ENCODE results near the gene NPM3.
"Not testable (repeated sequence)": the region's sequence is repeated elsewhere in the genome, so short reads cannot be mapped to it uniquely, and the experiment has no call there.

The NPM3 gene

DNA sequence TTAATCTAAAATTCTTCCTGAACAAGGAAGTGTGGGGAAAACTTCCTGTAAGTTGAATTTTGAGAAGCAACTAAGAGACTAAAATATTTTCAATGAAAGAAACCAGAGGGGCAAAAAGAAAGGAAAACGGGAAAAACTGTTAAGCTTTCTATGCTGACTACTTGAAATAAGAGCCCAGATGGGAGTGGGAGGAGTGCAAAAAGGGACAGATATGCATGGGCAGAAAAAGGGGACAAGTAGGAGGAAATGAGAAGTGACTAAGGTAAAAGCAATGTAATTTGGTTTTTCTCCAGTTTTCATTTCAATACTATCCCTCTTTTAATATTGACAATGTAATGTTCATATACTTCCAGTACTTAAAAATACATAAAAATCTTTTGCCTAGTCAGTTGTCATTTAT, 23.9 kb upstream of the NPM3 start:
- DNase-seq (ENCODE audit: low read depth): no peak

DNA sequence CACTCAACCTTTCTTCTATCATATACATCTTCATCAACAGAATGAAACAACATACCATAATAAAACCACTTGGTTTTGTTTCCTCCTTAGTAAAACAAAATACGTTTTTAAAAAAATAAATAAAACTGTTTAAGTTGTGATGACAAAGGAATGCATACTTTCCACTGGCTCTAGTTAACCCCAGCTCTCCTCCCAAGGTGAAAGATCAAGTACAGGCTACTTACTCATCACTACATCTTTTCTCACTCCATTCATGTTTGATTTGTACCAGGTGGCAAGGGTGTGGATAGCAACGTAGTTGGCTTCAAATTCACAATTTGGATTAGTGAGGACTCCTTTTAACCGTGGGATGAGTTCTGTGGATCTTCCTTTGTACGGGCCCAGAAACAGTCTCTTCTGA, 20.3 kb upstream of the NPM3 start:
- DNase-seq (ENCODE audit: low read depth): no peak

DNA sequence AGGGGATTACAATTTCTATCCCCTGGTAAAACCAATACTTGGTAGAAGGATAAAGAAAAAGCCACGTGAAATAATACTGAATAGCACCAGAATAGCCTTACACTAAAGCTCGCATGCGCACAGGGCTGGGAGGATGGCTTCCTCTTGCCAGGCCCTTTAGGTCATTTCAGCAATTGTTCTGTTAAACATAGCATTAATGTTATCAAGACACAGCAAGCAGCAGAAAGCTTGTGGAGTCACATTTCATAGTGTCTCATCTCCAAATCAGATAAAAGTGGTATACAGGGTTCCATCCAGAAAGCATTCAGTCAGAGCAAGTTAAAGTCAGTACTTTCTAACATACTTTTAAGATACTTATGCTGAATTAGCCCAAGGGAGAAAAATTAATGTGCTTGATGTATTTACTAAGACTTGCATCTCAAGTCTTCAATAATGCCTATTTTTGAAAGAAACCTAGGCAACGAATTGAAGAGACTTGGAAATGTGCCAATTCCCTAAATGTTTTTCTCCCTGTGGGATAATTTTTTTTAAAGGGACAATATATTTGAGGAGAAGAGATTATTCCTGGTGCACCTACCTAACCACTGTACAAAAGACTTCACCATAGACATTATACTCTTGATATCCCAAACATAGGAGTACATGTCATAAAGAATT, 14.3 kb upstream of the NPM3 start:
- no peak for DNase-seq (ENCODE audit: low read depth)

DNA sequence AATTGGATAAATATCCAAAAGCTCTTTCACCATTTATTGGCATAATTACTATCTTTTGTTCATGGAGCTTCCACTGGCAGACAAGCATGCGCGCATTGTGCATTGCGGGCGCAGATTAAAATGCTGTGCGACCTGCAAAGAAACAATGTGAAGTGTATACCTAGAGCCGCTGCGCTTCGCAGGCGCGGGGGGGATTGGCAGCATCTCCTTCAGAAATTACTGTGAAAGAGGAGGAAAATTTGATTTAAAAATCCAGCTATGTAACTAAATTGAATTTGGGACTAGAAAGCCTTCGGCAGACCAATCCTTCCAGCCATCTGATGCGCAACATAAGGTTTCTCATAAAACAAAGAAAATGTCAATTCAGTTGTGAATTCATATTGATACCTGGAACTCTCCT, 10.3 kb upstream of the NPM3 start:
- DNase-seq (ENCODE audit: low read depth): no peak

DNA sequence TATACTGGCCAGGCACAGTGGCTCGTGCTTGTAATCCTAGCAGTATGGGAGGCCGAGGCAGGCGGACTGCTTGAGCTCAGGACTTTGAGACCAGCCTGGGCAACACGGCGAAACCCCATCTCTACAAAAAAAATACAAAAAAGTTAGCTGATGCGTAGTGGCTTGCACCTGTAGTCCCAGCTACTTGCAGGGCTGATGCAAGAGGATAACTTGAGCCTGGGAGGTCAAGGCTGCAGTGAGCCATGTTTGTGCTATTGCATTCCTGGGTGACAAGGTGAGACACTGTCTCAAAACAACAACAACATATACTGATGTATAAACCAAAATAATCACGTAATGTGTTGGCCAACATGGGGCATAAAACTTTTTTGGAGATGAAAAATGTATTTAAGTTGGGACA, 6.4 kb upstream of the NPM3 start:
- no peak for DNase-seq (ENCODE audit: low read depth)

DNA sequence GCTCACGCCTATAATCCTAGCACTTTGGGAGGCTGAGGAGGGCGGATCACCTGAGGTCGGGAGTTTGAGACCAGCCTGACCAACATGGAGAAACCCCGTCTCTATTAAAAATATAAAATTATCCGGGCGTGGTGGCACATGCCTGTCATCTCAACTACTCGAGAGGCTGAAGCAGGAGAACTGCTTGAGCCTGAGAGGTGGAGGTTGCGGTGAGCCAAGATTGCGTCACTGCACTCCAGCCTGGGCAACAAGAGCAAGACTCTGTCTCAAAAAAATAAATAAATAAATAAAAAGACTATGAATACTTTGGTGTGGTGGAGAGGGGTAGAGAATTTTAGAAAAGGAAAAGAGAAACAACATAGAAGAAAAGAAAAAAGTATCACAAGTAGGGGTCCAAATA, 6.0 kb upstream of the NPM3 start:
- not testable (repeated sequence) for DNase-seq (ENCODE audit: low read depth)

DNA sequence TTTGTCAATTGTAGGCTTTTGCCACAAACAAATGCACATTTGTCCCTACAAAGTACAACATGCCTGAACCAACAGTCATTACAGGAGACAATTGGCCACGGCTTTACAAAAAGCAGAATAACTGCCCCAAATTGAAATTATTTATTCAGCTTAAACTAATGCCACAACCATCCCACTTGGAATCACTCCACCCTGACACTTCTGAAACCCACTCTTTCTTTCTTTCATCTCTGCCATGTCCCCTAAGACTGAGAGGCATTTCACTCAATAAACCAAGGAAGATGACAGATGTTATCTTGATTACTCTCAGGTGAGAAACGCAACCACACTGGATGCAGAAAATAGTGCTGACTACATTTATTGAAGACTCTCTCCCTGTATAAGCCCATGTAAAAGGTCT, 2.6 kb upstream of the NPM3 start:
- no peak for DNase-seq (ENCODE audit: low read depth)

DNA sequence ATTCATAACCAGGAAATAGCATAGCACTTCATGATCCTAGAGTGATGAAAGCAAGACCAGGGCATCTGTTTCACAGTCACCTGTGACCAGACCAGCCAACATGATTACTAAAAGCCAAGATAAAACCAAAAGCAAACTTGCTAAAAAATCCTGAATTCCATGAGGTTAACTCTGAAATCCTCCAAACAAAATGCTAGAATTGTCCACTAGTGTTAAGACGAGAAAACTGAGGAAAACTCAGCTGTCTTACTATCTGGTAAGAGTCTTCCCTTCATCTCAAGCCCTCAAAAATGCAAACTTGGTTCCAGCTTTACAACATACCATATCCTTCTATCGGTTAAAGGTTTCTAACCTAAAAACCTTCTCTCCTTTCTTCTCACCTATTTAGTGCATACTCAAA, 1.3 kb upstream of the NPM3 start:
- no peak for DNase-seq (ENCODE audit: low read depth)

DNA sequence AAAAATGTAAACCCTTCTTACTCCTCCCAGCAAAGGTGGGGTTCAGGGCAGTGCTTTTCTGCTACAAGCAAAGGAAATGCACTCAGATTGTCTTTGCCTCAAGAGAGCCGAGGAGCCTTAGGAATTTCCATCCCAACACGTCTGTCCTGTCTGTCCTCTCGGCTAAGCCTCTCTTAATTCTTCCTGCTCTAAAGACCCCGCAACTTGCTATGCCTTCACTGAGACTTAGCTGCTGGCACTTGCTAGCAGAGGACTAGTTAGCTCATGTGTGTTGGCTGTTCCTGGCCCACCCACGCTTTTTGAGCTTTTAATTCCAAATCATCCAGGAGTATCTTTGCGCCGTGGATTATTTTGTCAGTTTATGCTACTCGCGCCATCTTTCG, 481 bp upstream of the NPM3 start:
- DNase-seq (ENCODE audit: low read depth): no peak

DNA sequence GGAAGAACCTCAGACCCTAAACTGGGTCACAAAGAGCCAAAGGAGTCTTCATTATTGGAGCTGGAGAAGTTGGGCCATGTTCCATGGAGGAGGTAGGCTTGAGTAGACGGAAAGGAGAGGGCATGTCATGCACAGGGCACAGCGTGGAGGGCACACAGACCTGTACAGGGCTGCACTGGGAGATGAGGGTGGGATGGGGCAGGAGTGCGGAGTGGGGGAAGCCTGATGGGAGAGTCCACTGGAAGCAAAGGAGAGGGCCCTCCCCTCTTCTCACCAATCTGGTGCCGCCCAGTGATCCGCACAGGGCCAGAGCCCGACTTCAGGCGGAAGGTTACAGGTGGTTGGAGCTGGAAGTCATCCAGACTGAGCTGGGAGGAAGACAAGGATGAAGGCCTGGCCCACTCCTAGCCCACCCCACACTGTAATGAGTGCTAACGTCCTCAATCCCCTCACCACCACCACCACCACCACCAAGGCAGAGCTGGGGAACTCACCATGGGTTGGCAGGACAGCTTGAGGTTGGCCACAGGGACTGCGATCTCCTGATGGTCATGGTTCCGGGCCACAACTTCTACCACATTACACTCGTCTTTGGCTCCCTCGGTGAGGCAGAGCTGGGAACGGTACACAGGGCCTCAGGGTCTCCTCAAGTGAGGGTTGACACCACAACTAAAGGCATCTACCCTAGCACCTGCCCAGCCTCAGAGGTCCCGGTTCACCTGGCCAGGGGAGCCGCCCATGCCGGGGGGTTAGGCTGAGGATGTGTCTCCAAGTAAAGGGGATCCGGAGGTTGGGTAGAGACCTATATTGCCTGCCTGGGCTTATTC, 1.0 kb downstream of the NPM3 start:
- no peak for DNase-seq (ENCODE audit: low read depth)

DNA sequence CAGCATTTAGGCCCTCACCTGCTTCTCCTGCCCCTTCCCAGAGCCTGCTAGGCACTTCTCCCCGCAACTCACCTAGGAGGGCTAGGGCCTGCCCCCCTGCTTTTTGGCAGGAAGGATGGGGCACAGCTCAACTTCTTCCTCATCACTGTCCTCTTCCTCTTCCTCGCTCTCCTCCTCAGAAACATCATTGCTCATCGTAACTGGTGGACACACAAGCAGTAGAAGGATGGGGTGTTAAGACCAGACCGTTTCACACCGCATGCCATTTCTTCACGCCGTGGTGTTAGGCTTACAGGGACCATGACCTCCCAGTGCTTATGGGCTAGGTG, 1.6 kb downstream of the NPM3 start:
- DNase-seq (ENCODE audit: low read depth): no peak

DNA sequence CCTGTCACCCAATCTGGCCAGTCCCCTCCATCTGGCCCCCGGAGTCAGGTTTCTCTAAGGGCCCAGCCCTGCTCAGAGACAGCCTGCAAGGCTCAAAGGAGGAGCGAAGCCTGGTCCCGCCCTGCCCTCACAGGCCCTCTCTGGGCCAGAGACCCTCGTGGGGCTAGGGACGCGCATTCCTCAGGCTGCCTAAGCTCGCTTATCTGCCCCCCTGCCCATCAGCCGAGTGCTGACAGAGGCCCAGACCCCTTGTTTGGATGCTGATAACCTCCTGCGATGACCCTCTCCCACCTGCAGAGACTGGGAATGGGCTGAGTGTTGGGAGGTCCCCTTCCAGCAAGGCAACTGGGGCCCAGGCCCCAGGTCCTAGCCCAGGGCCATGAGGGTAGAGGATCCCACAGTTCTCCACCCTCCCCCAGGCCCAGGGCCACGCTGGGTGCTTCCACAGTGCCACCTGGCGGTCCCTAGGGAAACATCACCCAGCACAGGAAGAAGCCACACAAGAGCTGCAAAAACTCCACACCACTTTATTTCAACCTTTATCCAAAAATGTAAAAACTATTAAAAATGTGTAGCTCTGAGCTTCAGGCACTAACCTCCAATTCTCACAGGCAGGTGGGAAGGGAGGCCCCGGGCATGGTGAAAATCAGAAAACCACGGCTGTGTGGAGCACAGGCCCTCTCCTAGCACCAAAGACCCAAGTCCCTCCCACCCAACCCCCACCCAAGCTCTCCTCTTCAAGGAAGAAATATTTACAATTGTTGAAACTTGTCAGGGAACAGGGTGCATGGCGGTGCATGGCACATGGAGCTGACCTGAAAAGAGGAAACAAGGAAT, 2.2 kb downstream of the NPM3 start:
- DNase-seq (ENCODE audit: low read depth): peak; percentile 45

DNA sequence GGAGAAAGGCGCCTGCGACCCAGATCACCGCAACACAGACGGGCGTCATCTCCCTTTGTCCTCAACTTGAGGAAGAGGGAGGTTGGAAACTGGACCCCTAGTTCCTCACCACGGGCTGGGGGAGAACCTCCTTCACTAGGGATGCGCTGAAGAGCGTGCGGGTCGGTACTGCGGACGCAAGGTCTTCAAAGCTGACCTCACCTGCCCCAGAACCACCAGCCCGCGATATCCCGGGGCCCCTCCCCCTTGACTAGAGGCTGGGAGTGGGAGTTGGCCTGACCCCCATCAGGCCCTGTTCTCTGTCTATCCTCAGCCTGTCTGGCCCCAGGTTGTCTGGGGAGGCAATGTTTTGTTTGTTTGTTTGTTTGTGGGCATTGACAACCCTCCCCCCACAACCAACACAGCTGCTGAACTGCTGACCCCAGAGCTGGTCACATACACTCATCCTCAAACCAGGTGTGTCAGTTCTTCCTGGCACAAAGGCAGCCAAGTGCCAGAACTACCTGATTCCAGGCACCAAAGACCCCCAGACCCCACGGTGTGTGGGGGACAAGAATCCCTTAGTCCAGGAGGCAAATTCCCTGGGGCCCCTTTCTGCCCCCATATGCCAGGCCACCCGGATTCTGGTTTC, 2.9 kb downstream of the NPM3 start:
- no peak for DNase-seq (ENCODE audit: low read depth)

DNA sequence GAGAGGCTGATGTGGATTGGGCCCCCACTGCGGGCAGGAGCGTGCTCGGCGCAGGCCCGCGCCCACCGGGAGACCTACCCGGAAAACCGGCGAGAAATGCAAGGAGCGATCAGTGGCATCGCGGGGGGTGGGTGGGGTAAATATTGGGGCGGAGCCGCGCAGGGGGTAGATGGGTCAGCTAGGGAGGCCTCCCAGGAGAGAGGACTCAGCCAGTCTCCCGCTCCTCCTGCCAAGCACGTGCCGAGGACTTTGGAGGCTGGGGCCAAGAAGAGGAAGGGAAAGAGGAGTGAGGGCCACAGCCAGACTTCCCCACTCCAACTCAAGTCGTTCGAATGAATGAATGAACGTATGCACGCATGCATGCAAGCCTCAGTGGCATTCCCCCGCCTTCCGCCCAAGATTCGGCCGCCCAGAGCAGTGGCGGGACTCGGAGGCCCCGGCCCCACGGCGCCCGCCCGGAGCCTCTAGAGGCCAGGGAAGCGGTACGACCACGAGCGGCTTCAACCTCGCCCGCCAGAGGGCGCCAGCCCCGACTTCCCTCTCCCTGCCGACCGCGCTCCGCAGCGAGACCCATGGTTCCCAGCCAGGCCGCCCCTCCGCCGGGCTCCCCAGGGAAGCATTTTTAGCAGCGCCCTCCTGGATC, 3.6 kb downstream of the NPM3 start:
- DNase-seq (ENCODE audit: low read depth): peak; percentile 74

DNA sequence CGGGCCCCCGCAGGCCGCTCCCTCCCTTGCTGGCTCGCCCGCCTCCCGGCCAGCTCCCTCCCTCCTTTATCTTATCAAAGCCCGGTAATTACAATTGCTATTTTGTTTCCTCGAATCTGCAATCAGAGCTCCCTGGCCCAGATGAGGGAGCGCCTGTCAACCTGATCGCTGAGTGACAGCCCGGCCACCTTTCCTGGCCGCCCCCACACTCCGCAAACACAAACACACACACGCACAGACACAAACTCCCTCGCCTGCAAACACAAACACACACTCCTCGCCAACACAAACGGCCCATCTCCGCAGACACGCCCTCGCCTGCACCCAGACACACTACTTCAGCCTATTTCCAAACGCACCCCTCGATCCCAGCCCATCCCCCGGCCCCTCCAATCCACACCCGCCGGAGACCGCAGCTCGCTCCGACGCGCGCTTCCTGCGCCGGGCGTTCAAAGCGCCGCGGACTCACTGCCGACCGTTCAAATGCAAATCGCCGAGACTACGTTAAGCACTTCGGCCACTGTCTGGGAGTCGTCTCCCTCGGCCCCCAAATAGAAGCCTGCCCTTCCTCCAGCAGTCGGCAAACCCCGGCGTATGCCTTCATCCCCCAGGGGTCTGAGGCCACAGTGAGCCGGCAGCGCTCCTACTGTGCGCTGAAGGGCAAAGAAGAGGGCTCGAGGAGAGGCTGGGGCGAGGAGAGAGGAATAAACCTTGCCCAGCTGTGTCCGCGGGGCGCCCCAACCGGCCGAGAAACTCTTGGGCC, 4.3 kb downstream of the NPM3 start:
- DNase-seq (ENCODE audit: low read depth): no peak

DNA sequence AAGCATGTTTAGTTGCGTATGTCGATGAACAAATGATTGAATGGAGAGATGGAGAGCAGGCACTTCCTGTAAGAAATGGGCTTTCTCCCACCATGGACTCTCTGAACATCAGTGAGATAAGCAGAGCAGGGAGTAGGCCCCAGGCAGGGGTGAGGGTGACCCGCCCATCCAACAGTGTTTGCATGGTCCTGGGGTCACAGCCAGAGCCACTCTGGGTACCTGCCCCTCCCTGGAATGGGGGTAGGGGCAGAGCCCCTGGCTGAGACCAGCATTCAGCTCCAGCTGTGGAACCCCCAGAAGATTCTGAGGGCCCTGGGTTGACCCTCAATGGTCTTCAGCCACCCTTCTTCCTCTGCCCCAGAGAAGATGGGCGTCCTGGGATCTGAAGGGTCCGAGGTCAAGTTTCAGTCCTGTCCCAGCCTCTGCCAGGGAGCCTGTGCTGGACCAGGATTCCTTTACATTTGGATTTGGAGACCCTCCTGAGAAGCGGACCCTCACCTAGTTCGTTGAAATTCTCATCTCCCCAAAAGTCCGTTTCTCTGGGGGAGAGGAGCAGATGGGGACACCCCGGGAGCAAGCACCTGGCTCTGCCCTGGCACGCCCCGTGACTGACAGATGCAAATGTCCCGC, 5.0 kb downstream of the NPM3 start:
- DNase-seq (ENCODE audit: low read depth): no peak

DNA sequence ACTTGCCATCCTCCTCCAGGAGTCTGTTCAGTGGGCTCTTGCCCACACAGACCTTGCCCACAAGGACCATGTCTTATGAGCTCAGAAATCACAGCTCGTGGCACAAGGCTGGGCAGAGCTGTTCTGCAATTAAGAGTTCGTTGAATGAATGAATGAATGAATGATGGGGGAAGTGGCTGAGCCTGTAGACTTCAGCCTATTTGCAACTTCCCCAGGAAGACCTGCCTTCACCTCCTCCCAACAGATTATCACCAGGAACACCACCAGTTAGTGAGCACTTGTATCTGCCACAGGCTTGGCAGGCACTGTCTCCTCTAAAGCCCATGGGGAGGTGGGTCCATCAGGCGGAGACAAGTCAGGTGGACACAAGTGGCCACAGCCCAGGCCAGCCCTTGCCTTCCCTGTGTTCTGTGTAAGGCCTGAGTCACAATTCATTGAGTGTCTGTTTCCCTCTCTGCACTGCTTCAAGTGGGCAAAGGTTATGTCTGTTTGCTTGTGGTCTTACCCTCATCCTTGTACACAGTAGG, 5.6 kb downstream of the NPM3 start:
- no peak for DNase-seq (ENCODE audit: low read depth)

DNA sequence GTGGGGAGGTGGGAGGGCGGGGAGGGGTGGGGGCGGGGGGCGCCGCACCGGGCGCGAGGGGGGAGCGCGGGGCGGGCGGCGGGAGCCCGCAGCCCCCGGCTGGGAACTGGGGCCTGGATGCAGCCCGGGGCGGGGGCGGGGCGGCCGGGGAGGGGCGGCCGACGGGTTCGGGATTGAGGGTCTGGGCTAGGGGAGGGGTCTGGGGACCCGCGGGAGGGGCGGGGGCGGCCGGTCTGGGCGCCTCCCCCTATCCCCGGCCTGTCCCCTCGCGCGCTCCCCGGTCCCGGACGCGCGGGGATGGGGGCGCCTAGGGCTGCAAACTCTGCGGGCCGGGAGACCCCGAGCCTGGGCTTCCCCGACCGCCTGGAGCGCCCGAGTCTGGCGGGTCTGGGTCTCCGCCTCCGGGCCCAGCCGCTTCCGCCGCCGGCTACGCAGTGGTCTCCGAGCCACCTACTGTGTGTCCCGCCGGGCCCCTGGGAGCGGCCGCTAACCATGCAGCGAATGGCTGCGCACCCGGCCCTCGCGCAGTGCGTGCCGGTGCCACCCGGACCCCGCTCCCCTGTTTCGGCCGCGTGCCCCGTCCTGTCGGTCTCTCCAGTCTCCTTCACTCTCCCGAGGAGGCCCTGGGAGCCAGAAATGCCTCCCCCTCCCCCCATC, 7.0 kb downstream of the NPM3 start:
- no peak for DNase-seq (ENCODE audit: low read depth)

DNA sequence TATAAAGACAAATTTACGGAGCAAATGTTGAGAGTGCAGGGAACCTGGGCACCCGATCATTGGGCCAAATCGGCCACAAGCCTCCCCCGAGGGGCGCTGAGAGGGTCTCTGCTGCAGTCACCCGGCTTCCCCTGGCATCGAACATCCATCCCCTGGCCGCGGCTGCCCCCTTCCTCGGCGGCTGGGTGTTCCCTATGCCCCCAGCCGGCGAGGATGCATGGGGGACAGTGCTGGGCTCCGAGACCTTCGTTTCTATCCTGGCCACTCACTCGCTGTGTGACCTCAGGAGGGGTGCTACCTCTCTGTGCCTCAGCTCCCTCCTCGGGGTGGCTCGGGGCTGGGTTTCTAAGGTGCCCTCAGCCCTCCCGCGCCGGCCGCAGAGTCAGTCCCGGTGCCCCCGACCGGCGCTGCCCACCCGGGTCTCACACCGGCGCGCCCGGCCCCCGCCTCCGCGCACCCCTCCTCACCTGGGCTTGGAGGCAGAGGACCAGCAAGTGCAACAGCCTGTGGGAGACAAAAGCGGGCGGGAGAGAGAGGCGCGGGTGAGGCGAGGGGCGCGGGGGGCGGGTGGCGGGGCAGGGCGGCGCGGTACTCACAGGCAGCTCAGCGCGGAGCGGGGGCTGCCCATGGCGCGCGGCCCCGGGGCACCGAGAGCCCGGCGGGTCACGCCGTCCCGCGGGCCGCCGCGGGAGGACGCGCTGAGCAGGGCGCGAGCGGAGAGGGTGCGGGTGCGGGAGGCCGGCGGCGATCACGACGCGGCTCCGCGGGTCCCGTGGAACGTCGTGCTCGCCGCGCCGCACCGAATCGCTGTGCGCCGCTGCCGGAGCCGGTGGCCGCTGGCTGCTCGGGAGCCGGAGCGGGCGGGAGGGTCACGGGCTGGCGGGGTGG, 7.7 kb downstream of the NPM3 start, which contains the start of gene FGF8:
TSS of gene FGF8 (minus strand) at position 842 of the 888 bp plus-strand sequence. CDS start at position 628, 214 bp downstream.
- DNase-seq (ENCODE audit: low read depth): no peak

All from stimulated activated CD8-positive, alpha-beta memory T cell treated with anti-CD3 and anti-CD28 coated beads, Interleukin-7, amount 100 ng/mL, for 24 hours (primary cell).